Smooth muscle cell (in vitro differentiated cells): ENCODE measurements around the gene IQCK. TPM values are rescaled to one million over a fixed set of nuclear protein-coding genes. Genes with fewer than 3 reads are reported as not detected.

Experiments
- DNase-seq: peaks from one replicate; lab custom pipeline; 2025; ENCODE audit not compliant: unreplicated experiment; lab: John Stamatoyannopoulos, UW
- H2AFZ ChIP-seq: fragments of 200-600 bp; sonication (generic); 2 replicates; pipeline ENCODE4 v1.6.0; 2016; ENCODE audit warnings: antibody characterized with exemption, low read depth, mild to moderate bottlenecking
- H3F3A ChIP-seq: fragments of 200-600 bp; sonication (generic); 2 replicates; pipeline ENCODE4 v1.6.0; 2017; ENCODE audit warnings: antibody characterized with exemption, low read depth
- H3K27ac ChIP-seq: fragments of 200-600 bp; sonication (generic); 2 replicates; pipeline ENCODE4 v1.5.1; 2016; ENCODE audit warnings: low read depth, mild to moderate bottlenecking
- H3K27me3 ChIP-seq: fragments of 200-600 bp; sonication (generic); 2 replicates; pipeline ENCODE4 v1.6.1; 2016; ENCODE audit warnings: low read depth, mild to moderate bottlenecking
- H3K36me3 ChIP-seq: fragments of 200-600 bp; sonication (generic); 2 replicates; pipeline ENCODE4 v1.5.1; 2016; ENCODE audit warnings: low read depth
- H3K4me1 ChIP-seq: fragments of 200-600 bp; sonication (generic); 2 replicates; pipeline ENCODE4 v1.5.1; 2016; ENCODE audit warnings: low read depth
- H3K4me2 ChIP-seq: fragments of 200-600 bp; sonication (generic); 2 replicates; pipeline ENCODE4 v1.6.0; 2016; ENCODE audit warnings: mild to moderate bottlenecking
- H3K4me3 ChIP-seq: fragments of 200-600 bp; sonication (generic); 2 replicates; pipeline ENCODE4 v1.5.1; 2016; ENCODE audit warnings: mild to moderate bottlenecking
- H3K79me2 ChIP-seq: fragments of 200-600 bp; sonication (generic); 2 replicates; pipeline ENCODE4 v1.6.0; 2016; ENCODE audit warnings: low read depth, mild to moderate bottlenecking
- H3K9ac ChIP-seq: fragments of 200-600 bp; sonication (generic); 2 replicates; pipeline ENCODE4 v1.6.0; 2016; ENCODE audit warnings: low read depth
- H3K9me3 ChIP-seq: fragments of 200-600 bp; sonication (generic); replicated peaks from 2 replicates; pipeline ENCODE4 v1.5.1; 2016; ENCODE audit warnings: low read depth
- H4K20me1 ChIP-seq: fragments of 200-600 bp; sonication (generic); 2 replicates; pipeline ENCODE4 v1.6.0; 2016; ENCODE audit warnings: low read depth
- WGBS: methylation state at CpG from one replicate; pipeline ENCODE4 v1.1.7; 2016; ENCODE audit warnings: low lambda C conversion rate; 5-methylcytosine and 5-hydroxymethylcytosine counted together
- polyA plus RNA-seq: library from polyadenylated mRNA; unstranded; fragments of >200 nt; fragmentation: Nextera tagmentation; extraction: Ambion mirVana; gene quantifications from 2 replicates; pipeline ENCODE4 v1.2.1, GENCODE V29; 2016
- total RNA-seq: library from RNA; depleted of rRNA; stranded (reverse); fragments of >200 nt; gene quantifications from 2 replicates; pipeline ENCODE4 v1.2.3, GENCODE V29; 2014
- TF ChIP-seq, protein P1 (sequence below): fragments of 200-600 bp; sonication (generic); IDR thresholded peaks from 2 replicates; pipeline ENCODE4 v1.5.1; 2017; ENCODE audit warnings: borderline replicate concordance, mild to moderate bottlenecking, antibody characterized with exemption; ENCODE audit not compliant: insufficient read depth, poor library complexity, severe bottlenecking

Gene IQCK
- total and polyA plus RNA-seq, 2 experiments from 2014 or later = 11.2 to 14.6 TPM

DNA sequence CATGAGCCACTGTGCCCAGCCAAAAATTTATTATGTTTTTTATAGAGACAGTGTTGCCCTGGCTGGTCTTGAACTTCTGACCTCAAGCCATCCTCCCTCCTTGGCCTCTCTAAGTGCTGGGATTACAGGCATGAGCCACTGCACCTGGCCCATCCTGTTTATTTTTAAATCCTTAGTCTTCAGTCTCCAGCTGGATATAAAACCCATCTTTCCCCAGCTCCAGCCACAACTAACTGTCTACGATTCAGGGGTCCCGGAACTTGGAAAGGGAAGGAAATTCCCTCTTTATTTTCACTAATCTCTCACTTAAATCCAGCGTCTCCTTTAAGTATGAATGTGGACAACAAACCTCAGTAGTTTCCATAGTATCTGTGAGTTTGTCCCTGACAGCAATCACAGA, 62.2 kb downstream of the IQCK start:
- Histone ChIP-seq H3K79me2 (no peaks in the 10 kb centered on the region), H3K9me3 (no peaks in the 10 kb centered on the region), H3K9ac (no peak overlapping the region), H3K4me1 (no peaks in the 10 kb centered on the region), H2AFZ (no peak overlapping the region), H3K27me3 (no peaks in the 10 kb centered on the region), H3K36me3 (no peaks in the 10 kb centered on the region), H3F3A (no peaks in the 10 kb centered on the region), H3K4me2 (no peak overlapping the region), H3K27ac (no peak overlapping the region), H4K20me1 (no peaks in the 10 kb centered on the region), H3K4me3 (no peak overlapping the region)
- 90% methylated on average over 3 of the region's 3 CpGs for WGBS
- no peak for DNase-seq
- TF ChIP-seq, protein P1, sequence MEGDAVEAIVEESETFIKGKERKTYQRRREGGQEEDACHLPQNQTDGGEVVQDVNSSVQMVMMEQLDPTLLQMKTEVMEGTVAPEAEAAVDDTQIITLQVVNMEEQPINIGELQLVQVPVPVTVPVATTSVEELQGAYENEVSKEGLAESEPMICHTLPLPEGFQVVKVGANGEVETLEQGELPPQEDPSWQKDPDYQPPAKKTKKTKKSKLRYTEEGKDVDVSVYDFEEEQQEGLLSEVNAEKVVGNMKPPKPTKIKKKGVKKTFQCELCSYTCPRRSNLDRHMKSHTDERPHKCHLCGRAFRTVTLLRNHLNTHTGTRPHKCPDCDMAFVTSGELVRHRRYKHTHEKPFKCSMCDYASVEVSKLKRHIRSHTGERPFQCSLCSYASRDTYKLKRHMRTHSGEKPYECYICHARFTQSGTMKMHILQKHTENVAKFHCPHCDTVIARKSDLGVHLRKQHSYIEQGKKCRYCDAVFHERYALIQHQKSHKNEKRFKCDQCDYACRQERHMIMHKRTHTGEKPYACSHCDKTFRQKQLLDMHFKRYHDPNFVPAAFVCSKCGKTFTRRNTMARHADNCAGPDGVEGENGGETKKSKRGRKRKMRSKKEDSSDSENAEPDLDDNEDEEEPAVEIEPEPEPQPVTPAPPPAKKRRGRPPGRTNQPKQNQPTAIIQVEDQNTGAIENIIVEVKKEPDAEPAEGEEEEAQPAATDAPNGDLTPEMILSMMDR = no peak

DNA sequence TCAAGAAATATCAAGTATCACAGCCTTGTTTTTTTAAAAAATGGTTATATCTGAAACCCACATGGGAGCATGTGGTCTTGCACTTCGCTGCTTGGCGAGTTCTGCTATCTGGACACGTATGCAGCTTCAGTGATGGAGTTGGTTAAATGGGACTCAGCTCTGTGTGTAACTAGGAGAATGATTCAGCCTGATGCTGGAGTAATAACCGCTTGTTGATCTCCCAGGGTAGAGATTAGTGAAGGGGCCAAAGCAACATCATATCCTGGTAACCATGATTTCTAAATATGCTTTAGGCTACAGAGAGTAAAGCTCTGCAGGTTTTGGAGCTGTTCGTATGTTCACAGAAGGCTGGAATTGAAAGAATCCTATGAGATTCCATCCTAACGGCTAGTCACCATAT, 63.2 kb downstream of the IQCK start:
- Histone ChIP-seq H3K79me2 (no peaks in the 10 kb centered on the region), H3F3A (no peaks in the 10 kb centered on the region), H3K9ac (no peak overlapping the region), H3K4me1 (no peaks in the 10 kb centered on the region), H3K27me3 (no peaks in the 10 kb centered on the region), H4K20me1 (no peaks in the 10 kb centered on the region), H3K36me3 (no peaks in the 10 kb centered on the region), H3K4me3 (no peak overlapping the region), H3K9me3 (no peaks in the 10 kb centered on the region), H3K27ac (no peak overlapping the region), H2AFZ (no peak overlapping the region), H3K4me2 (no peak overlapping the region)
- no peak for DNase-seq
- TF ChIP-seq, protein P1 = no peak
- 63% methylated on average over 6 of the region's 6 CpGs for WGBS

DNA sequence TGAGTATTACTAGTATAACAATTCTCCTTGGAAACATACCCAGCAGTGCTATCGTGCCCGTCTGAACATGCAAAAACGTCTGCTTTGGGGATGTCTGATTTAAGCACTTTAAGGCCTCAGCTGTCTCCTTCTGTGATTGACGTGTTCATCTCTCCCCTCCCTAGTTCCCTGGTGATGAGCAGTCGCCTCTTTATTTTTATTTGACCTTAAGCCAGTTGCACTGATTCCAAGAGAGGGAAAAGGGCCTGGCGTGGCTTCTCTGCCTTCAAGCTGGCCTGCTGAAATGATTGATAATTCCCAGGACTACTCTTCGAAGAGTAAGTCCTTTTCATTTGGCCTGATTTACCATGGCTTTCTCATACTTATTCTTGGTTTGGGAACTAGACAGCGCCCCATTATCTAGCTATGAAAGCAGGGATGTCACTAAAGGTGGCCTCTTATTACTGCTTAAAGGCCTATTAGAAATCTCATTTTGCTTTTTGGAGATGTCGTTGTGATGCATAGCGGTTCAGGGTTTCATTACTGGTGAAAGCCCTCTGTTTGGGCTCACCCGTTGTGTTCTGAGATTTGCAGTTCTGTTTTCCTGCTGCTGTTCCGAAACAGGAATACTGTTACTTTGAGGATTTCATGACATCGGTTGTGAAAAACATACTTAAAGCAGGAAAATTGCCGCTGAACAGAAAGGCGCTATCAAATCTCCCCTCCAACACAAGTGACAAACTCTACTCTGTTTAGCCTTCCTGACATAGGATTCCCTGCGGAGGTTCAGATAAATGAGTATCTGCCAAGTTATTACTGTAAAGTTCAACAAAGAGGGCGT, 65.5 kb downstream of the IQCK start:
- Histone ChIP-seq H3K79me2 (no peaks in the 10 kb centered on the region), H3K4me1 (no peaks in the 10 kb centered on the region), H3K9ac (no peak overlapping the region), H4K20me1 (no peaks in the 10 kb centered on the region), H3K4me2 (no peak overlapping the region), H3K4me3 (no peak overlapping the region), H3F3A (no peaks in the 10 kb centered on the region), H3K36me3 (no peaks in the 10 kb centered on the region), H3K9me3 (no peaks in the 10 kb centered on the region), H3K27ac (no peak overlapping the region), H3K27me3 (no peaks in the 10 kb centered on the region), H2AFZ (no peak overlapping the region)
- 65% methylated on average over 17 of the region's 17 CpGs for WGBS
- DNase-seq = no peak
- TF ChIP-seq, protein P1 = no peak
